HCEC 1CT (cell line): ENCODE measurements around the gene LGALS9B.
"Not testable (repeated sequence)": the region's sequence is repeated elsewhere in the genome, so short reads cannot be mapped to it uniquely, and the experiment has no call there.

Source experiments
- DNase-seq: peaks from one replicate; pipeline ENCODE4 v3.0.0-alpha.2; 2017

LGALS9B gene

GRCh38 chr17:20401306-20402022 lies 65.9 kb downstream of the LGALS9B start:
- DNase-seq: not testable (repeated sequence)

- not testable (repeated sequence) for DNase-seq
These were observed 66.6 kb downstream of the LGALS9B start for GRCh38 chr17:20400559-20401305.
